Breast epithelium (tissue), 4 donors: ENCODE results near the gene UBTD2. TPM values are rescaled to one million over a fixed set of nuclear protein-coding genes. Genes with fewer than 3 reads are reported as not detected.

Experiments
- DNase-seq, 2 donors: peaks; one replicate each; pipeline ENCODE4 v3.0.0-alpha.2; 2019; ENCODE audit warnings: low spot score in 2 of 2
- H3K27ac ChIP-seq, 2 donors: fragments of 200-600 bp; sonication (generic) in 1 of 2; one replicate each; pipeline ENCODE4 v1.5.1; 2016 to 2019; ENCODE audit warnings: mild to moderate bottlenecking in 1 of 2
- H3K27me3 ChIP-seq, 2 donors: fragments of 200-600 bp; sonication (generic) in 1 of 2; one replicate each; pipeline versions ENCODE4 v1.5.1 to v1.6.0; 2017 to 2019; ENCODE audit warnings: control low read depth in 1 of 2, mild to moderate bottlenecking in 1 of 2
- H3K36me3 ChIP-seq: fragments of 200-600 bp; one replicate; pipeline ENCODE4 v1.5.1; 2019
- H3K4me1 ChIP-seq, 2 donors: fragments of 200-600 bp; sonication (generic); one replicate each; pipeline ENCODE4 v1.5.1; 2016 to 2019; ENCODE audit warnings: control low read depth in 1 of 2
- H3K4me3 ChIP-seq, 3 donors: fragments of 200-600 bp; sonication (generic); 1 replicate in 2 of 3; 2 replicates in 1 of 3; pipeline ENCODE4 v1.5.1; 2016 to 2019; ENCODE audit warnings: mild to moderate bottlenecking in 3 of 3, moderate library complexity in 2 of 3
- H3K9me3 ChIP-seq, 2 donors: fragments of 200-600 bp; sonication (generic) in 1 of 2; one replicate each; pipeline ENCODE4 v1.5.1; 2016 to 2019; ENCODE audit warnings: control low read depth in 1 of 2
- CTCF ChIP-seq, 3 donors: fragments of 450-650 bp; IDR thresholded peaks; one replicate each; pipeline ENCODE4 v1.5.1; 2016 to 2017; ENCODE audit warnings: antibody characterized with exemption in 3 of 3, mild to moderate bottlenecking in 3 of 3, moderate library complexity in 3 of 3
- POLR2A ChIP-seq: fragments of 450-650 bp; IDR thresholded peaks from one replicate; pipeline ENCODE4 v1.6.1; 2016; ENCODE audit warnings: antibody characterized with exemption, mild to moderate bottlenecking, moderate library complexity
- POLR2AphosphoS5 ChIP-seq, 3 donors: sonication (generic); formaldehyde crosslinking; IDR thresholded peaks; one replicate each; pipeline ENCODE4 v1.6.1; 2017; ENCODE audit warnings: antibody characterized with exemption in 3 of 3
- intact Hi-C: fragments of 100-400 bp; cut with DNase I; formaldehyde crosslinking; loops from one replicate; pipeline ENCODE4 v1.15.1; 2023; ENCODE audit warnings: low total_unique reads
- total RNA-seq, 3 donors: library from RNA; depleted of rRNA; stranded (reverse); fragments of >200 nt; gene quantifications; one replicate each; pipeline ENCODE4 v1.1.0, GENCODE V29; 2016

Gene UBTD2
- total RNA-seq, 3 donors from 2014 or later, result 21.8 to 32.3 (median 27.9) TPM

- Histone ChIP-seq H3K36me3 (no peaks in the 10 kb centered on the region), H3K9me3 (no peaks in the 10 kb centered on the region), H3K4me1 (peaks cover 0 to 3% of the 10 kb centered on the region in 2 donors), H3K27me3 (no peaks in the 10 kb centered on the region), H3K27ac (peak overlapping the region; percentile 12 to 54), H3K4me3 (peak overlapping the region; percentile 36 to 90 (median 81))
- intact Hi-C loops, result loop anchor here (10.0 kb wide), 1 partner anchor 81 kb away; no protein-coding TSS in a partner anchor
- DNase-seq, result no peak
- TF ChIP-seq CTCF (IDR thresholded peaks at IDR 0.05) (no peak), POLR2A (no peak), POLR2AphosphoS5 (IDR thresholded peaks at IDR 0.05) (no peak)
Measured at GRCh38 chr5:172186114-172186695, 97.4 kb downstream of the UBTD2 start.

GRCh38 chr5:172185096-172185461 is 98.5 kb downstream of the UBTD2 start:
- no peaks in the 10 kb centered on the region for H3K27me3 ChIP-seq
- peak overlapping the region in 1 of 3 donors; percentile 36 for H3K4me3 ChIP-seq
- H3K9me3 ChIP-seq, result no peaks in the 10 kb centered on the region
- intact Hi-C loops, result loop anchor here (10.0 kb wide), 1 partner anchor 80 kb away; no protein-coding TSS in a partner anchor
- no peaks in the 10 kb centered on the region for H3K36me3 ChIP-seq
- H3K4me1 ChIP-seq, result peaks cover 0 to 3% of the 10 kb centered on the region in 2 donors
- peak overlapping the region in 1 of 2 donors; percentile 8 for H3K27ac ChIP-seq
- no peak for TF ChIP-seq POLR2AphosphoS5 (IDR thresholded peaks at IDR 0.05)
- TF ChIP-seq POLR2A, result no peak
- TF ChIP-seq CTCF (IDR thresholded peaks at IDR 0.05), result no peak
- DNase-seq, result no peak

- peaks cover 0 to 3% of the 10 kb centered on the region in 2 donors for H3K4me1 ChIP-seq
- H3K36me3 ChIP-seq, result no peaks in the 10 kb centered on the region
- no peaks in the 10 kb centered on the region for H3K27me3 ChIP-seq
- no peak for TF ChIP-seq POLR2A
- TF ChIP-seq POLR2AphosphoS5 (IDR thresholded peaks at IDR 0.05), result no peak
- TF ChIP-seq CTCF (IDR thresholded peaks at IDR 0.05), result no peak
- intact Hi-C loops, result loop anchor here (10.0 kb wide), 1 partner anchor 79 kb away; no protein-coding TSS in a partner anchor
- H3K4me3 ChIP-seq, result no peak overlapping the region
- H3K27ac ChIP-seq, result peak overlapping the region in 1 of 2 donors; percentile 35
- no peaks in the 10 kb centered on the region for H3K9me3 ChIP-seq
- DNase-seq, result no peak
Measured at GRCh38 chr5:172183881-172184280, 99.7 kb downstream of the UBTD2 start.

GRCh38 chr5:172182291-172182690 is 101.3 kb downstream of the UBTD2 start:
- Histone ChIP-seq H3K27ac (no peak overlapping the region), H3K4me1 (peaks cover 0 to 3% of the 10 kb centered on the region in 2 donors), H3K36me3 (no peaks in the 10 kb centered on the region), H3K4me3 (no peak overlapping the region), H3K9me3 (no peaks in the 10 kb centered on the region), H3K27me3 (no peaks in the 10 kb centered on the region)
- intact Hi-C loops, result loop anchor here (10.0 kb wide), 1 partner anchor 77 kb away; no protein-coding TSS in a partner anchor
- DNase-seq, result no peak
- TF ChIP-seq POLR2AphosphoS5 (IDR thresholded peaks at IDR 0.05), result no peak
- no peak for TF ChIP-seq CTCF (IDR thresholded peaks at IDR 0.05)
- no peak for TF ChIP-seq POLR2A

- H3K9me3 ChIP-seq, result no peaks in the 10 kb centered on the region
- H3K4me3 ChIP-seq, result no peak overlapping the region
- intact Hi-C loops, result loop anchor here (10.0 kb wide), 1 partner anchor 76 kb away; no protein-coding TSS in a partner anchor
- no peak for DNase-seq
- H3K27me3 ChIP-seq, result no peaks in the 10 kb centered on the region
- no peak overlapping the region for H3K27ac ChIP-seq
- H3K4me1 ChIP-seq, result no peaks in the 10 kb centered on the region
- no peaks in the 10 kb centered on the region for H3K36me3 ChIP-seq
- TF ChIP-seq POLR2A (no peak), POLR2AphosphoS5 (IDR thresholded peaks at IDR 0.05) (no peak)
Measured at GRCh38 chr5:172180936-172181335, 102.6 kb downstream of the UBTD2 start.
